ENCODE results near the gene THUMPD3.

THUMPD3 gene

GRCh38 chr3:9430733-9431132 lies 67.9 kb downstream of the THUMPD3 start:
- DNase-seq = no peak

- no peak for DNase-seq
These were observed 71.0 kb downstream of the THUMPD3 start for GRCh38 chr3:9433627-9434521.

GRCh38 chr3:9435316-9435715 lies 72.5 kb downstream of the THUMPD3 start:
- no peak for DNase-seq
